ENCODE measurements around the gene SLC27A1.

GRCh38 chr19:17475541-17476115 lies 5.3 kb downstream of the SLC27A1 start:
- no peak for TF ChIP-seq EZH2 (IDR thresholded peaks at IDR 0.05; ENCODE audit: insufficient read depth, poor library complexity, severe bottlenecking)
- TF ChIP-seq EZH2phosphoT487 (IDR thresholded peaks at IDR 0.05; ENCODE audit: insufficient read depth, low read depth) = no peak

All from GM23248 (cell line).